DMS153 treated with DMSO at 0.1 percent for 48 hours (cell line): ENCODE measurements around the gene DALRD3.

ENCODE experiments used
- DNase-seq: peaks from one replicate; lab custom pipeline; 2025; ENCODE audit not compliant: unreplicated experiment; lab: John Stamatoyannopoulos, UW

Gene DALRD3

DNA sequence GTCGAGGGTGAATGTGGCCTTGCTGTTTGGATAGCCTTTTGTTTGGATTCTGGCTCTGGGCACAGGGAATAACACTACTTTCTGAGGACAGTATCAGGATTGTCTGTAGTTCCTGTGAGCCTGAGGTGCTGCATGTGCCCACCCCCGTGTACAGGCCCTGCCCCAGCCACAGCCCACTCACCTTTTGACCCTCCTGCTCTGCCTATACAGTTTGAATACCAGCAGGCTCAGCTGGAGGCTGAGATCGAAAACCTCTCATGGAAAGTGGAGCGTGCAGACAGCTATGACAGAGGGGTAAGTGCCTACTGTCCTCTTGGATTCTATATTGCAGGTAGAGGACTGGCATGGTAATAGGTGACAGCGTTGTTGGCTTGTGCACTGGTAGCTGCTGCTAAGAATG is 35.7 kb downstream of the DALRD3 start:
- DNase-seq, result no peak

DNA sequence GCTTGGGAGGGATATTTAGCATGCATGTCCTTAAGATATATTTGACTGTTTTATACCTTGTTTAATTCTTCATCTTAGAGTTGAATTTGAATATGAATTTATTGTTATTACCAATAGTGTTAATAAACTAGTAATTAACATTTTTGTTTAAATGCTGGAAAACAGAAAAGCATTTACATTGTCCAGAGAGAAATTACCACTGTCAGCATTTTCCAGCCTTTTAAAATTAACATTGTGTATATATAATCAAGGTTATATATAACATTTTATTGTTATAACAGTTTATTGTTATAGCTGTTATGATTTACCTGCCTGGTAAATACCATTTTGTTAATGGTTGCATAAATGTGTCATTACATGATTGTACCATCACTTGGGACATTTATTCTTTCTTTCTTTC is 36.4 kb downstream of the DALRD3 start:
- no peak for DNase-seq

DNA sequence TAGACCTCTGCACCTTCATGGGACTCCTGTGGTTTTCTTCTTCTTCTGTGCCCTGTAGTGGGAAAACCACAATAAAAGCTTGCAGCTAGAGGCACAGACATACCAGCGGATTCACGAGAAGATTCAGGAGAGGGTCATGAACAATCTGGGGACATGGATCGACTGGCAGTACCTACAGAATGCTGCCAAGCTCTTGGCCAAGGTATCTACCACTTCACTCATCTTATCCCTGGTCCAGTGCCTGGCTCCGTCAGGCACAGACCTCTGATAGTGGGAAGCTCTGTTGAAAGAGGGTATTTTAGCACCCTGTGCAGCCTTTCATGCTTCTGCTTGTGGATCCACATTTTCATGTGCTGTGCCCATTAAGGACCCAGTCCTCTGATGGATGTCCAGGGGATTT is 38.1 kb downstream of the DALRD3 start:
- no peak for DNase-seq

DNA sequence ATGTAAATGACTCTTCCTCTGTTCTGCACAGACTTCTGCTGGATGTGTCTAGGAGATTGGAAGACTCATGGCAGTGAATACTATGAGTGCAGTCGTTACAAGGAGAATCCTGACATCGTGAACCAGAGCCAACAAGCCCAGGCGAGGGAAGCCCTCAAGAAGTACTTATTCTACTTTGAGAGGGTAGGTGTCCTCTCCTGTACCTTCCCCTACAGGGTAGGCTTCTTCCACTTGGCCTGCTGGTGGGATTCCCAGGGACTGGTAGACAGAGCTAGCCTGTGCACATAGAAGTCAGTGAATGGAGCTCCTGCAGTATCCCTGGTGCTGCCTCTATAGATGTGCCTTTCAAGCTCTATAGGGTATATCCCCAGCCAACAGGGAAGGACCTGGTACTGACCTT is 38.9 kb downstream of the DALRD3 start:
- DNase-seq, result no peak

DNA sequence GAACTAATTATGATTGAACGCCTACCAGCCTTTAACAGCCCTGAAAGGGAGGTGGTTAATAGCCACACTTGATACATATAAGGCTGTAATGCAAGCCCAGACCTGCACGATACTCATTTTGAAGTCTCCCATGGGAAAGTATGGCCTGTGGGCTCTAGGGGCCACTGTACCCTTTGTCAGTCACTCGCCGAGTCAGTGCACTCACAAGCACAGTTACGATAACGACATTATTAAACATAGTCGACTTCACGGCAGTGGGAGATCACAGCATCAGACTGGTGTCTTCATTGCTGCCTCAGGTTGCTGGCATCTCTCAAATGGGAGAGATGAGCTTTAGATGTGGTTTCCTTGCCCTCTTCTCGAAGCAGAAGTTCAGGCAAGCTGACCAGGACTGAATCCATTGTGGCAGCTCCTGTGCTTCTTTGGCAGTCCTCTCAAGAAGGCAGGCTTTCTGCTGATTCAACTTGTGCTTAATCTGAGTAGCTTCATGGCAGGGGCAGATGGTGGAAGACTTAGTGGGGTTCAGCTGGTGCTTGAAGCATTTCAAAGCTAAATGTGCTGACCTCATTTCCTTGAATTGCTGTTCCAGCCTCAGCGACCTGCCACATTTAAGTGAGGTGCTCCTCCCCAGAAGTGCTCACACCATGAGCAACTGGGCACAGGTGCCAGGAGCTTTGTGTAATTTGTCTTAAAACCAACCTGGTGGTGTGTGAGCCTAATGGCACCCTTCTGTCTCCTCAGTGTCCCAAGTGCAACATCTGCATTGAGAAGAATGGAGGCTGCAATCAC is 44.1 kb downstream of the DALRD3 start:
- DNase-seq, result no peak

DNA sequence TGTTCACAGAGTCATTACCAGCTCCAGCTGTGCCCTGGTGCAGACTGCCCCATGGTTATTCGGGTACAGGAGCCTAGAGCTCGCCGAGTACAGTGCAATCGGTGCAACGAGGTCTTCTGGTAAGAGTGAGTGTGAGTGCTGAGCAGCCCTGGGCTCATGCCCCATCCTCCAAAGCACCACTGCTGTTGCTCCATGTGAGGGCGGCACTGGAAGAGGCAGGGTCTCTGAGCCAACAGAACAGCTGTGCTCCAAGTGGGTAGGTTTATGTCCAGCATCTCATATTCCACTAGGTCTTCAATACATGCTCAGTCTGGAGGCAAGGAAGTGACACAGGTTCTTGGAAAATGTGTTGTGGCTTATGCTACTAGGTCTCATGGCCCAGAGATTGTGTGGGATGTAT is 47.8 kb downstream of the DALRD3 start:
- DNase-seq, result no peak

DNA sequence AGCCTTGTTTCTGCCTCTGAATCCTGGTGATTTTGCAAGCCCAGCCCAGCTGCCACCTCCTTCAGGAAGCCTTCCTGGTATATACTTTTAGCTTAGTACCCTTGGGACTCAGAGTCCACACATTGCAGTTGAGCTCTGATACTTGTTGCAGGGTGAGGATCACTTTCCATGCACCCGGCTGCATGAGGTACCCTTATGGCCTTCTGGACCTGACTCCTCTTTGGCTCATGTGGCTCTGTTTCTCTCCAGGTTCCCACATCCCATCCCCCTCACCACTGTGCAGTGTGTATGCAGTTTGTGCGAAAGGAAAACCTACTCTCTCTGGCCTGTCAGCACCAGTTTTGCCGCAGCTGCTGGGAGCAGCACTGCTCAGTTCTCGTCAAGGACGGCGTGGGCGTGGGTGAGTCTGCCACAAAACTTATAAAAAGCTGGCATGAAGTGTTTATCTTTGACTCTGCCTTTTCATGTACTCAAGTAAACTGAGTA is 51.5 kb downstream of the DALRD3 start:
- DNase-seq, result no peak

DNA sequence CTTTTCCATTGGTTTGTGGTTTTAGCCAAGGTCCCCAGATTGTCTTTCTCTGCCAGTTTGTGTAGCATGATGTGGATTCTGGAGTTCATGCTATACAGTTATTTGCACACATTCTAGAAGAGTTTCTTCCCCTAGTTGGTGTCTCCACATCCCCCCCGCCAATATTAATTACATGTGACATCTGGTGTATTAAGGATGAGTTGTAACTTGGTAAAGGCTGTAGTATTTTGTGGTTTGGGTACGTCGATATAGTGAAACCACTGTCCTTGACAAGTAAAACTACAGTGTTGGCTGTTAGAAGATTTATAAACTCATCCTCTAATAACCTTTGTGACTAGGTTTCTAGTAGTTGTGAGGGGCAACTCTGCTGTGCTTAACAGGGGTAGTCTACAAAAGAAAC is 52.0 kb downstream of the DALRD3 start:
- no peak for DNase-seq
